MM.1S (cell line): Measurements from ENCODE around the gene RUNDC3A.

Experiments used
- EZH2phosphoT487 ChIP-seq: fragments of 300-600 bp; sonication (generic); IDR thresholded peaks from 2 replicates; pipeline ENCODE4 v1.6.1; 2018; ENCODE audit warnings: antibody characterized with exemption, low read length
- TF ChIP-seq, protein P1 (sequence below): fragments of 300-600 bp; sonication (generic); IDR thresholded peaks from 2 replicates; pipeline ENCODE4 v1.5.1; 2016; ENCODE audit warnings: antibody characterized with exemption, low read length, mixed read lengths

DNA sequence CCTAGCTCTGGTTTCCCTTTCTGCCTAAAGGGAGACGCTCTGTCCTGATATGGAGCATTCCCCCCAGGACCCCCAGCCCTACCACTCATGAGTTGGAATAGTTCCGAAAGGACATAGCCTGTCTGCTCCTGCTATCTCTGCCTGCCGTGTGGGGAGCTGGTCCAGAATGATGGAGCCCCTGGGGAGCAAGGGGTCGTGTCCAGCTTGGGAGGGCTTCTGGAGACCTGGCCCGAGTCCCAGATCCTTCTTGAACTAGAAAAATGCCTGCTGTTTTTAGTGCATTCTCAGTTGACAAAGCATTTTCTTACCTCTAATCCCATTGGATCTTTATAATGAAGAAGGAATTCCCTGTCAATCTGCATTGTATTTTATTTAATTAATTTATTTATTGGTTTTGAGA is 27.6 kb downstream of the RUNDC3A start:
- TF ChIP-seq, protein P1, sequence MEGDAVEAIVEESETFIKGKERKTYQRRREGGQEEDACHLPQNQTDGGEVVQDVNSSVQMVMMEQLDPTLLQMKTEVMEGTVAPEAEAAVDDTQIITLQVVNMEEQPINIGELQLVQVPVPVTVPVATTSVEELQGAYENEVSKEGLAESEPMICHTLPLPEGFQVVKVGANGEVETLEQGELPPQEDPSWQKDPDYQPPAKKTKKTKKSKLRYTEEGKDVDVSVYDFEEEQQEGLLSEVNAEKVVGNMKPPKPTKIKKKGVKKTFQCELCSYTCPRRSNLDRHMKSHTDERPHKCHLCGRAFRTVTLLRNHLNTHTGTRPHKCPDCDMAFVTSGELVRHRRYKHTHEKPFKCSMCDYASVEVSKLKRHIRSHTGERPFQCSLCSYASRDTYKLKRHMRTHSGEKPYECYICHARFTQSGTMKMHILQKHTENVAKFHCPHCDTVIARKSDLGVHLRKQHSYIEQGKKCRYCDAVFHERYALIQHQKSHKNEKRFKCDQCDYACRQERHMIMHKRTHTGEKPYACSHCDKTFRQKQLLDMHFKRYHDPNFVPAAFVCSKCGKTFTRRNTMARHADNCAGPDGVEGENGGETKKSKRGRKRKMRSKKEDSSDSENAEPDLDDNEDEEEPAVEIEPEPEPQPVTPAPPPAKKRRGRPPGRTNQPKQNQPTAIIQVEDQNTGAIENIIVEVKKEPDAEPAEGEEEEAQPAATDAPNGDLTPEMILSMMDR: no peak
- TF ChIP-seq EZH2phosphoT487: no peak
